Activated CD8-positive, alpha-beta memory T cell treated with anti-CD3 and anti-CD28 coated beads for 48 hours (primary cell): ENCODE data around the gene RELN.
"Not testable (repeated sequence)": the region's sequence is repeated elsewhere in the genome, so short reads cannot be mapped to it uniquely, and the experiment has no call there.

Experiments
- DNase-seq, 3 experiments: peaks; one replicate each; pipeline ENCODE4 v3.0.0-alpha.2; 2020; ENCODE audit warnings: low read depth in 2 of 3, low spot score in 2 of 3

The RELN gene

DNA sequence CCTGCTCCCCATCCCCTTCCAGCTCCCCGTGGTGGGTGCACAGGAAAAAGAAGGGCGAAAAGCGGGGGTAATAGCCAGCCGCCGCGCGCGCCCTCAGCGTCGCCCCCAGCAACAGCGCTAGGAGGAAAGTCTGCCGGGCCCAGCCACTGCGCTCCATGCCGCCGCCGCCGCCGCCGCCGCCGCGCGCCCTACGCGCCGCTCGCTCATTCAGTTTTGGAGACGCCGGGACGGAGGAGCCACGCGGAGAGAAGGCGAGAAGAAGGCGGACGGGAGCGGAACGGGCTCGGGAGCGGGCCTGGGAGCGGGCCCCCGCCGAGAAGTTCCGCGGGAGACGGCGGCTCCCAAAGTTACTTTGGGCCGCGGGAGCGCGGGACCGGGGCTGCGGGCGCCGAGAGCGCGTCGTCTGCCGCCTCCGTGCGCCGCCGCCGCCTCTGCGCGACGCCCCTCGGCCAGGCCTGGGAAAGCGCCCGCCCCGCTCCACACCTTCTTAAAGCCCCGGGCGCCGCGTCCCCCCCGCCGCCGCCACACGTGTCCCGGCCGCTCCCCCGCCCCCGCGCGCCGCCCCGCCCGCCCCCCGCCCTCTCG lies at the start of gene RELN:
TSS of gene RELN (minus strand) at position 459 of the 585 bp plus-strand sequence. CDS start at position 157, 302 bp downstream.
- DNase-seq: no peak

DNA sequence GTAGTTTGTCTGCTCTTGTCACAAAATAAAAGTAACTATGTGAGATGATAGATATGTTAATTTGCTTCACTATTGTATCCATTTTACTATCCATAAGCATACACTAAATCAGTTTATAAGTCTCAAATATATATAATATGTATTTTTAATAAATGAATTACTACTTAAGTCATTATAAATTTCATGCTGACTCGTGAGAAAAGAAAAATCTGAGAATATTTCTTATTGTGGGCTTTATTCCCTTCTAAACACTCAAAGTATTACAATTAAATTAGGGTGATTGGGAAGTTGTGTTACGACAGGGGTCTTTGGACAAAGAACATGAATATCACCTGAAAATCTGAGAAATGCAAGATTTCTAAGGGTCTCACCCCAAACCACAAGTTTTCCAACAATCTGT lies 48.7 kb upstream of the RELN start:
- no peak for DNase-seq

DNA sequence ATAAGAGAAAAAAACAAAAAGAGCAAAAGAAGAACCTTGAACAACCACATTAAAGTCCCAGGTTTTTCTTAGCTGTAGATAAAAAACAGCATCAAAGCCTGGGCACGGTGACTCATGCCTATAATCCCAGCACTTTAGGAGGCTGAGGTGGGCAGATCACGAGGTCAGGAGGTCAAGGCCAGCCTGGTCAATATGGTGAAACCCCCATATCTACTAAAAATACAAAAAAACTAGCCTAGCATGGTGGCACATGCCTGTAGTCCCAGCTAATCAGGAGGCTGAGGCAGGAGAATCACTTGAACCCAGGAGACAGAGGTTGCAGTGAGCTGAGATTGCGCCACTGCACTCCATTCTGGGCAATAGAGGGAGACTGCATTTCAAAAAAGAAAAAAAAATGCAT lies 47.4 kb upstream of the RELN start:
- not testable (repeated sequence) for DNase-seq

DNA sequence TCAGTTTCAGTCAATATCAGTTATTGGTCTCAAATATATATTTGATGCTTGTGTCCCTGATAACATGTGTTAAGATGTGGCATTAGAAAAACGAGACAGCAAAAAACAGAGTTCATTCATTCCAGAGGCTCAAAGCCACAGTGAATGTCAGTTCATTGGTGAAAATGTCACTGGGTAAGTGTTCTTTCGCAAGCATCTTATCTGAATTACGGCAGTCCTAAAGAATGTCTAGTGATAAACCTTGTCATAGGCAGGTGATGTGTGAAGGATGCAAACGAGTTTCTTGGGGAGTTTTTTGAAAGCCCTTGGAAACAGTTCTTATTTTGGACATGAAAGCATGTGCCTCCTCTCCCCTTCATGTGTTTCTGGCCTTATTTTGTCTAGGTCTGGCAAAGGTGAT lies 45.9 kb upstream of the RELN start:
- DNase-seq: no peak

DNA sequence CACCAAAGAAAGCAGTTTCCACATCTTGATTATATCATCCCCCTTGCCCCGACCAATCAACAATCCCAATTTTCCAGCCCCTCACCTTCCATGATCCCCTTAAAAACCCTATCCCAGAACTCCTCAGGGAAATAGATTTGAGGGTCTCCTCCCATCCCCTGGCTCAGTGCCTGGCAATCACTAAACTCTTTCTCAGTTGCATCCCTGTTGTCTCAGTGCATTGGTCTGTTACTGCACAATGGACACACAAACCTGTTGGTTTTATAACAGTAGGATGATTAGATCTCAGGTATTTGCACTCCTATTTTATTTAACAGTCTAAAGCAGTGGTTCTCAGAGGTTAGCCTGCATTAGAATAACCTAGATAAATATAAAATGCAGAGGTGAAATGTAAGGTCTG lies 45.2 kb upstream of the RELN start:
- no peak for DNase-seq

DNA sequence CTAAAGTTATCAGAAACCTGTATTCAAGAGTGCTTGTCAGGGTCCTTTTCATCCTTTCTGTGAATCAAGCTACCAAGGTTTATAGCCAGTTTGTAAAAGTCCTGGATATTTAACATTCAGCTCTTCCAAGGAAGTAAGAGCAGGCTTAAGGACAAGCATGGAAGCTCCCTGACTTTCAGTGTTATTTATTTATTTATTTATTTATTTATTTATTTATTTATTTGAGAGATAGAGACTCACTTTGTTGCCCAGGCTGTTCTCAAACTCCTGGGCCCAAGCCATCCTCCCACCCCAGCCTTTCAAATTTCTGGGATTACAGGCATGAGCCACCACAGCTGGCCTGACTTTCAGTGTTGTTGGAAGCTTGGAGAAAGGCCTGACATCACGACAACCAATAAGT lies 44.4 kb upstream of the RELN start:
- DNase-seq: no peak

DNA sequence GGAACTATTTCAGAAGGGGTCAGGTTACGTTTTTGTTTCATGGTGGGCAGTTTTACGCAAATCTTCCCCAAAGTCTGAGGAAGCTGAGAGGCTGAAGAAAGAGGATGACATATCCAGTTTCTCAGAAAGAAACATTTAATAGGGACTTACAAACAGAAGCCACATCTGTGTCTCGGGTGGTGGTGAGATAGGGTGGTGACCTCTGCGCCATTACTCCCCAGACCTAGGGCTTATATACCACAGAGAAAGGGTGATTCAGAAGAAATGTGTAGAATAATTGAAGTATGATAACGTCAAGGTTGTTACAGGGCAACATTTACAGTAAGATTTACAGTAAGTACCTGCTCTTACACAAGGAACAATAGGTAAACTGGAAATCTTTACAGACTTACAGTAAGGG lies 43.0 kb upstream of the RELN start:
- no peak for DNase-seq

DNA sequence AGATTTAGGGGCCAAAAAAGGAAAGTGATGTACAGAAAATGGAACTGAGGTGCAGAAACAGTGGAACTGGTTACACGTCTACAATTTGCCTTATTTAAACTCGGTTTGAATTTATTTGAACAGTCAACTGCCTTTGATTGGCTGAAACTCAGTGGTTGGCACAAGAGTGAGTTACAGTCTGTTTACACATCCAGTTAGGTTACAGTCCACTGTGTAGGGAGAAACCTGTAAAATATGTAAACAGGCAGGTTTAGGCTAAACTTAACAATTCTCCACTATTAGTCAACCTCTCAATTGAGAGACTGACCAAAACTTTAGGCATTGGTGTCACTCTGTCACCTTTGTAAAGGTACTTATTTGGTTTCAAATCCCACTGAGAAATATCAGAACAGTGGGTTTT lies 40.3 kb upstream of the RELN start:
- DNase-seq: no peak

DNA sequence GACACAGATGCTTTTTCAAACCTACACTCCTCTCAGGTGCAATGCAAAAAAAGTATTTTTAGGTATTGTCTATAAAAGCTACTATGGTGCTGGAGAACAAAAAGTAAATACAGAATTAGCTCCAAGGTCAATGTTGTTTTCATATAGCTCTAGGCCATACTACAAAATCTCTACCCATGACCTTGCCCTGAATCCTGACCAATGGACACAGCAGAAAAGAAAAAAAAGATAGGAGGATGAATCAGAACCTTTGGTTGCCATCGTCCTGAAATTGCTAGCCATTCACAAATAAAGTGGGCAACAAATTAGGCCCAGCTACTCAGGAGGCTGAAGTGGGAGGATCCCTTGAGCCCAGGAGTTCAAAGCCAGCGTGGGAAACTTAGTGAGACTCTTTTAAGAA lies 35.2 kb upstream of the RELN start:
- DNase-seq: no peak

DNA sequence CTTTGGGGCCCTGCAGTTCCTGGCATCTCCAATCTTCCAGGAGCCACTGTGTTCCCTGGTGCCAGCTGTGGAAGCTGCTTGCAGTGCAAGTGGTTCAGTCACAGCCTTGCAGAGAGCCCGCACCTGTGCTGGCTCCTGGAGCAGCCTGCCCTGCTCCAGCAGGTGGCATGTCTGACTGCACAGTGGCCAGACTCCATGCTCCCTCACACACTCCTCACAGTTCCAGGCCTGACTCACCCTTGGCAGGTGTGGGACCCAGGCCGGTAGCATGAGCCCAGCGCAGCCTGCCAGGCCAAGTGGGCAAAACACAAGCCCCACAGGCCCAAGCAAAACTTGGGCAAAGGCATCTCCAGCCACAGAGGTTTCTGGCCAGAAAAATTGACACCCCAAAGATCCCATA lies 33.6 kb upstream of the RELN start:
- no peak for DNase-seq

DNA sequence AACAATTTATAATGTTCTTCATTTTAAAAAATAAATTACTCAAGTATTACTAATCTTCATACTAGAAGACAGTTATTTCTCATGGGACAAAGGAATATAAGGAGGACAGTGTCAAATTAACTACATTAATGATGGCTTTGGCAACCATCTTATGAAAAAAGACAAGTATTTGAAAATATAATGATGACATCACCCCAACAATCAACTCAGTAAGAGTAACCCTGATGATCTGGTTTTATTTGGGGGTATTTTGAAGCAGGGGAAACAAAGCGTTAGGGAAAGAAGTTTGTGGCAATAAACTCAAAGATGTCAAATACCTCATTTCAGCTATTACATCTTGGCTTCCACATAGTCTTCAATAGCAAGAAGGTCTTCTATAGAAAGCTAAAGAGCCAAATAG lies 29.0 kb upstream of the RELN start:
- no peak for DNase-seq

DNA sequence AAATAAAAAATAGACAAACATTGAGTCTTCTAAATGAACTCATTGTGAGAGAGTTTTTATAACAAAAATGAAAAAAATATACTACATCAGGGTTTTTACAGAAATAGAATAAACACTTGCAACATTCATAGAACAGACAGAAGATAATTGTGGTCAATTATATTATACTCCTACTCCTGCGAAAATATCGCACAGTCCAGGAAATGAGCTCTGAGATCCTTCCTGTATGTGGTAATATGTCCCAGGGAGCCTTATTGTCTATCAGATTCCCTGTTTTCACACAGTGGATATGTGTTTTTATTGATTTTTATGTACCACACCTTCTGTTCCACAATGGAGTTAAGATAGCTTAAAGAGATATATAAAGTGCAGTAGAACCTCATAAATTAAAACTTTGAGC lies 27.5 kb upstream of the RELN start:
- no peak for DNase-seq

DNA sequence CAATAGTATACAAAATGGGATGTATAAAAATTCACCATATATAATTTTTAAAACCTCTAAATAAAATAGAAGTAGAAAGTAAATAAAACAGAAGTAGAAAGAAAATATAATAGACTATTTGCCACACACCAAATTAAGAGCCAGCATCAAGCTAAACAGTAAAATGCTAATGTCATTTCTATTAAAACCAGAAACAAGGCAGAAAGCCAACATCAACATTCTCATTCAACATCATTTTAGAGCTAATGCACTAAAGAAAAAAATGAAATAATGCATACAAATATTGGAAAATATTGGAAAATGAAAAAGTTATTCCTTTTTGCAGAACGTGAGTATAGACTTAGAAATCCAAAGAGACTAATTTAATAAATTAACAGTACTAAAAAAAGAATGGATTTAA lies 23.4 kb upstream of the RELN start:
- no peak for DNase-seq

DNA sequence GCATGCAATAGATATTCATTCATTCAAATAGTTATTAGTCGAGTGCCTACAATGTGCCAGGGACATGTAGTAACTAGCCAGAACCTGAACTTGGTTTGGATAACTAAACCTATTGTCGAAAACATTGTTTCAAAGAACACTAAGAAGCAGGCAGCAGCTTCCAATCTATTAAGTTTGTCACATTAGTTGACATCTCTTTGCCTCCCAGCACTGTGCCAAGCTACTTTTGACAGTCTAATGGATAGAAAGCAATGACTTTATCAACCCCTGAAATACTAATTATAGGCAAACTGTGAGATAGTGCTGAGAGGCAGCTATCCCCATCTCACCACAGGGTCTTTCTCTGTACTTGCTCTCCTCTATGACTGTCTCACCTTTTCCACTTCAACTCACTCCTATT lies 22.4 kb upstream of the RELN start:
- no peak for DNase-seq

DNA sequence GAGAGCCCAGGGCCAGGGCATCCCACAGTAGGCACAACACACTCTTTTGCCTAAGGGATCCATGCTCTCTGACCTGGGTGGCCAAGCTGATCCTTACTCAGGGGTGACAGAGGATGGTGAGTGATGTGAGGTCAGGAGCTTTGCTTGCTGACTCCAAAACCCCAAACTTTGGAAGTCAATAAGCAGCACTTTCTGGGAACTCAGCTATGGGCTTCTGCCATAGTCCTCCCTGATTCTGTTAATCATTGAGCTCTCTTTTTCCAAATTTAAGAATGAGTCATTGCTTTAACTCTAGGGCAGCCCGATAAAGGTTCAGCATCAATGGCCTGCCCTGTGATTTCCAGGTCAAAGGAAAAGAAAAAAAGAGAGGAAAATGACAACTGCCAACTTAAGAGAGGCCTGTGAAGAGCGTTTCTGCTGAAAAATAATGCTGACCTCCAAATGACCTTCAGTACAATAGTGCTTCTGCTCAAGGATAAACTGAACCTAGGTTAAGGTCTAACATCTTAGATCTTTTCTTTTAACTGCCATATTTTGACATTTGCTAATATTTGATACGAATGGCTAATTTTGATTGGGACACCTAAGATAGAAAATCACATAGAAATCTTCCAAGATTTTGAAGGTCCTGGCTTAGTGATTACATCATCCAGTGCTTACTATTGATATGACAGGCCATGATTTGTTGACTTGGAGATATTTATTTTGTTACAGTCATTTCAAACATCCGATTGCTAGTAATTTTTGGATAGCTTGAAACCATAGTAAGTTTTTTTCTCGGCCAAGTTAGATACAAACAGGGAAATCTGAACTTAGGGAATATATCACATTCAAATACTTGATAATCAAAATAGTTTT lies 20.8 kb upstream of the RELN start:
- no peak for DNase-seq

DNA sequence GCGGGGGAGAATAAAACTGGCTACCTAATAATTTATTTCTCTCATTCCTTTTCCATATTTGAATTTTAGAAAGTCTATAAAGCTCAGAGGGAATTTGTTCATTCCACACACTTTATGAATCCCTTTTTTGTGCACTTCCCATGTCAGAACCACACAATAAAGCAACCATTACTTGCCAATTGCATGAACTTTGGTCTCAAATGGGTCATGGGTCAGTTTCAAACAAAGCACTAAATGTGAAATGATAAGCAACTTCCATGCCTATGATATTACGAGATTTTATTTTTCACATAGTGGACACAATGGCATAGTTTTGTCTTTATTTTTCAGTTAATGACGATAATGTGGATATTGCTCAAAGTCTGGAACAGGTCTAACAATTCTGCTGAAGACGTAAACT lies 18.6 kb upstream of the RELN start:
- no peak for DNase-seq

DNA sequence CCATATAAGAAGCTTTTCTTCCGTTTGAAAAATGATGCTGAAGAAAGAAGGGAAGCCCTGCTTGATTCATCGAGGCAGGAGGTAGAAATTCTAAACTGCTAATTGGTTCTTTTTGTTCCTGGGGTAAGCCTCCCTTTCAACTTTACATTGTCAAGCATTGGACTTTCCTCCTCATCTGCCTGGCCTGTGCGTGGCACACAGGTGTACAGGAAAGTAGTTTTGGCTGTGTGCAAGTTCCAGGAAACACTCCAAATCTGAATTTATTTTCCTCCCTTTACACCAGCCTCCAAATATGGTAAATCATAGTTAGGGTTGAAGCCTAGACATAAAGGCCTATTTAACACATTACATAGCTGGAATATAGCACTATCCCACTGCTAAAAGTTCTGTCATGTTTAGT lies 18.2 kb upstream of the RELN start:
- no peak for DNase-seq

DNA sequence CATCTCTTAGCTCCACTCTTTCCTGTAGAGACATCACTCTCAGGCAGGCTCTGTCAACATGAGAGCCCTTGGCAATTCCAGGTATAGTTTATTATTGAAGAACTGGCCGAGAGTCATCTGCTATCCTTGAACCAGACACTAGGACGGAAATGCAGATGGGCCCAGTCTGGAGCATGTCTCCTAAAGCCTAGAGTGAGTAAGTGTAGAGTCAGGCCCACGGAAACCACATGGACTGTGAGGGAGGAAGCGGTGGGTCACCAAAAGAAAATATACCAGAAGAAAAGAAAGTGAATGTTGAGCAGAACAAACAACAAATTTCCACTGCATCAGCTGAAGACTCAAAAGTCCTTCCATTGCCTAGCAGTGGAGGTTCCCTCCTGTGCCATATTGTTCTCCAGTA lies 15.7 kb upstream of the RELN start:
- DNase-seq: no peak

DNA sequence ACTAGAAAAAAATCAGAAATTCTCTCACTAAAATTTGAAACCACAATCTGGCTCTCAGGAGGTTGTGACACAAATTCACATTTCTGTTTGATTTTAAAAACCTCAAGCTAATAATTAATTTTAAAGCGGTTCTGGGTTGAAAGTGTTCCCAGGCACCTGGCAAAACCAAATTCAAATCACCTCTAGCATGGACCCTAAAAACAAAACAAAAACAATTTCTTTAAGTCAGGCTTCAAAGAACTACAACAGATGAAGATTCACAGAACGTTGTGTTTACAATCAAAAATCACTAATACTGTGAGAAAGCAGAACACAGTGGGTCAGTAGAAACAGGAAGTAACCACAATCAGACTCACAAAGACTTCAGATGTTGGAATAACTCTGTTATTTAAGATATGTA lies 7.2 kb upstream of the RELN start:
- no peak for DNase-seq

DNA sequence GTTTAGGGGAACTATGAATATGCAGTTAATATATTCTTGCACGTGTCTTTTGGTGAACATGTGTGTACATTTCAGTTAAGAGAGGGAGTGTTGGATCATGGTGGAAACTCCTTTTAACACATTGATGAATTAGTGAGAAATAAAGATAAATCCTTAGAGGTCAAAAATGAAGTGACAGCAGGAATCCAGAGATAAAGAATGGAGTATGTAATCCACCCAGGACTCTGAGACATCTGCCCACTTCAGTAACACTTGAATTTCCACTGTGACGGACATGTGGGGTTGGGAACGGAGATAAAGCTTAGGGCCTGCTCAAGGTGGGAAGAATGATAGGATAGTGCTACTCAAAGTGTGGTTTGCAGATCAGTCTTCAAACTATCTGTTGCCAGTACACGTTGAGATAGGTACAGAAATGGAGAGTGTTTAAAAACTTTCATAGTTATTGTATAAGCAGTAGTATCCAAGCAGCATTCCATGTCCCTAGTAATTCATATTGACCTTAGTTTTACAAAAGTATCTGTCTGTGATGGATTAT lies 6.6 kb upstream of the RELN start:
- DNase-seq: no peak

DNA sequence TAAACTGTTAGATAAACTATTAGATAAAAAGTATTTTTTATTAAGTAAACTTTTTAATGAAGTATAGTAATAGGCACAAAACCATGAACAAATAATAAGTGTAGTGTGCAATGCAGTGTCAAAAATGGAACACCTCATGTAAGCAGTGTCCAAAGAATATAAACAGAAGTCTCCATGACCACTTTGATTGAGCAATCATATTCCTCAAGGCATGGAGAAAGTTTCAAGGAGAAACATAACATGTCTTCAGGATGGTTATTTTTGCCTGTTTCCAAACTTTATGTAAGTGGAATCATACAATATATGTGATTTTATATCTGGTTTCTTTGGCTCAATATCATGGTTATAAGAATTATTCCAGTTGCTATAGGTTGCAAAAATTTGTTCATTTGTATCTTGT lies 6.1 kb upstream of the RELN start:
- DNase-seq: no peak

DNA sequence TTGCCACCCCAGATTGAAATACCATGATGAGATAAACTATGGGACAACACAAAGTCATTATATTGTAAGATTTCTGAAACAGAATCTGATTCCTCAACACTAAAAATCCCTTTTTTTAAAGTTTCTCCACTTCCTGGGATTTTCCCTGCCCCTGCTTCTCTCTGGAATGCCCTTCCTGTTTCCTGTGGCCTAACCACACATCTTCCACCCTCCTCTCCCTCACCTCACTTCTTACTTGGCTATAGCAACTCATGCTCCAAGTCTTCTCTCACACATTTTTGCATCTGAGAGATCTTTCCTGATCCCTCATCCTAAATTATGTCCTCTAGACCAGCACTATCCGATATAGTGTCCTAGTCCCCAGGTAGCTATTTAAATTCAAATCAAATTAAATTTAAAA lies 4.1 kb upstream of the RELN start:
- DNase-seq: no peak

DNA sequence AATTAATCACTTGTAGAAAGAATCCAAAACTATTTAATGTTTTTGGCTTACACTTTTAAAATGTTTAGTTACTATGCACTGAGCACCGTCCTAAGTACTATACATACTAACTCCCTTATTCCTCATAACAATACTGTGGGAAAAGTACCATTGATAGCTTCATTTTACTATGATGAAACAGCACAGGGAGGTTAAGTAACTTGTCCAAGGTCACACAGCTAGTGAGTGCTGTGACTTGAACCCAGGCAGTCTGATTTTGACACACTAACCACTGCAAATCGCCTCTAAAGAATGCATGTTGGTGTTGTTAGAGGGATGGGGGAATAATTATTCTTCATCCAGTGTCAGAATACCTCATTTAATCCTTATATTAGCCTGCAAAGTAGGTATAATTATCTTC lies 1.9 kb upstream of the RELN start:
- no peak for DNase-seq
